ENCODE results near the gene PEX16. TPM values are rescaled to one million over a fixed set of nuclear protein-coding genes. Genes with fewer than 3 reads are reported as not detected.

The PEX16 gene
- total and polyA plus RNA-seq, 9 of the 15 experiments (the other 6 are each of a cell fraction or from before 2014, with no cell fraction given) = 1.5 to 43.9 (median 14.6) TPM

GRCh38 chr11:45899448-45900174, 18.1 kb downstream of the PEX16 start (continued):
- TF ChIP-seq JUND (IDR thresholded peaks at IDR 0.05; ENCODE audit: borderline replicate concordance, low read depth, low read length) (peak; percentile 98), JUND (tag; IDR thresholded peaks at IDR 0.05; ENCODE audit: borderline replicate concordance, low read depth, low read length) (peak; percentile 78; the same call in 1 of the 3 replicates), SMARCA4 (IDR thresholded peaks at IDR 0.05) (no peak), ZBED1 (IDR thresholded peaks at IDR 0.05) (no peak), EHMT2 (IDR thresholded peaks at IDR 0.05) (peak; percentile 94), PRMT5 (CRISPR knock-in tag; IDR thresholded peaks at IDR 0.05) (no peak), CXXC5 (CRISPR knock-in tag; IDR thresholded peaks at IDR 0.05) (peak; percentile 71), PCBP2 (IDR thresholded peaks at IDR 0.05; ENCODE audit: low read depth, low read length, poor library complexity, severe bottlenecking) (no peak), ZBTB12 (CRISPR knock-in tag; IDR thresholded peaks at IDR 0.05) (peak; percentile 41), DNMT1 (IDR thresholded peaks at IDR 0.05) (no peak), RB1 (IDR thresholded peaks at IDR 0.05; ENCODE audit: low read depth) (peak; percentile 95), POLR2G (IDR thresholded peaks at IDR 0.05; ENCODE audit: low read depth, low read length) (peak; percentile 41; the same call in 1 of the 2 replicates), BHLHE40 (IDR thresholded peaks at IDR 0.05; ENCODE audit: low read length) (peak; percentile 90), NR4A1 (CRISPR knock-in tag; IDR thresholded peaks at IDR 0.05) (0 out of 2 replicates have a peak, but pooled peaks have one; percentile 26), NR4A1 (tag; IDR thresholded peaks at IDR 0.05) (no peak), SLC30A9 (CRISPR knock-in tag; IDR thresholded peaks at IDR 0.05) (no peak), FOXM1 (IDR thresholded peaks at IDR 0.05; ENCODE audit: low read depth) (no peak), FOXM1 (CRISPR knock-in tag; IDR thresholded peaks at IDR 0.05; ENCODE audit: low read depth) (0 out of 2 replicates have a peak, but pooled peaks have one; percentile 12), DLX4 (CRISPR knock-in tag; IDR thresholded peaks at IDR 0.05) (no peak), TCF7L2 (IDR thresholded peaks at IDR 0.05; ENCODE audit: low read depth, low read length) (peak; percentile 92), ZNF347 (CRISPR knock-in tag; IDR thresholded peaks at IDR 0.05; ENCODE audit: low read depth) (no peak), ATF3 (IDR thresholded peaks at IDR 0.05) (peak; percentile 99), ATF3 (CRISPR knock-in tag; conservative IDR thresholded peaks at IDR 0.05) (peak; percentile 92), ZNF436 (CRISPR knock-in tag; IDR thresholded peaks at IDR 0.05) (no peak), TGIF2 (CRISPR knock-in tag; IDR thresholded peaks at IDR 0.05) (no peak)

All from K562 (cell line).